Measurements from ENCODE around the gene PAQR5. TPM values are rescaled to one million over a fixed set of nuclear protein-coding genes. Genes with fewer than 3 reads are reported as not detected.

PAQR5 gene
- total and polyA plus RNA-seq, 4 donors, result 0.19 to 1.1 (median 0.53) TPM

- H3K4me1 ChIP-seq (ENCODE audit: control insufficient read depth in 4 of 4, insufficient read depth in 4 of 4, low read length in 3 of 4), result no peaks in the 10 kb centered on the region
- H3K9ac ChIP-seq (ENCODE audit: low read depth in 1 of 2, low read length in 2 of 2), result no peak overlapping the region
- no peak for DNase-seq (ENCODE audit: low spot score)
- no peak overlapping the region for H3K4me3 ChIP-seq (ENCODE audit: low read depth in 1 of 3, low read length in 3 of 3)
- 77% methylated on average over 6 of the region's 6 CpGs for WGBS
- no peaks in the 10 kb centered on the region for H3K36me3 ChIP-seq (ENCODE audit: control insufficient read depth in 4 of 4, insufficient read depth in 3 of 4, low read depth in 1 of 4, low read length in 3 of 4)
- no peaks in the 10 kb centered on the region for H3K9me3 ChIP-seq (ENCODE audit: control insufficient read depth in 4 of 4, low read length in 3 of 4)
- H3K27me3 ChIP-seq (ENCODE audit: control insufficient read depth in 4 of 4, insufficient read depth in 4 of 4, low read length in 3 of 4), result no peaks in the 10 kb centered on the region
- no peak overlapping the region for H3K27ac ChIP-seq (ENCODE audit: low read depth in 1 of 2, low read length in 2 of 2)
- TF ChIP-seq NR2F2 (IDR thresholded peaks at IDR 0.05) (no peak), RXRA (IDR thresholded peaks at IDR 0.05) (no peak), CTCF (IDR thresholded peaks at IDR 0.05; ENCODE audit: low read depth, low read length, missing input control) (no peak), FOXA1 (IDR thresholded peaks at IDR 0.05) (no peak)
- TF ChIP-seq, protein P1, sequence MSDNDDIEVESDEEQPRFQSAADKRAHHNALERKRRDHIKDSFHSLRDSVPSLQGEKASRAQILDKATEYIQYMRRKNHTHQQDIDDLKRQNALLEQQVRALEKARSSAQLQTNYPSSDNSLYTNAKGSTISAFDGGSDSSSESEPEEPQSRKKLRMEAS (IDR thresholded peaks at IDR 0.05), result no peak
- TF ChIP-seq, protein P2, sequence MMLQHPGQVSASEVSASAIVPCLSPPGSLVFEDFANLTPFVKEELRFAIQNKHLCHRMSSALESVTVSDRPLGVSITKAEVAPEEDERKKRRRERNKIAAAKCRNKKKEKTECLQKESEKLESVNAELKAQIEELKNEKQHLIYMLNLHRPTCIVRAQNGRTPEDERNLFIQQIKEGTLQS (IDR thresholded peaks at IDR 0.05), result no peak
Observed at GRCh38 chr15:69314131-69314530, 15.4 kb downstream of the PAQR5 start.

- Histone ChIP-seq H3K9me3 (ENCODE audit: control insufficient read depth in 4 of 4, low read length in 3 of 4) (no peaks in the 10 kb centered on the region), H3K9ac (ENCODE audit: low read depth in 1 of 2, low read length in 2 of 2) (no peak overlapping the region), H3K27ac (ENCODE audit: low read depth in 1 of 2, low read length in 2 of 2) (no peak overlapping the region), H3K36me3 (ENCODE audit: control insufficient read depth in 4 of 4, insufficient read depth in 3 of 4, low read depth in 1 of 4, low read length in 3 of 4) (no peaks in the 10 kb centered on the region), H3K4me1 (ENCODE audit: control insufficient read depth in 4 of 4, insufficient read depth in 4 of 4, low read length in 3 of 4) (no peaks in the 10 kb centered on the region), H3K4me3 (ENCODE audit: low read depth in 1 of 3, low read length in 3 of 3) (no peak overlapping the region), H3K27me3 (ENCODE audit: control insufficient read depth in 4 of 4, insufficient read depth in 4 of 4, low read length in 3 of 4) (no peaks in the 10 kb centered on the region)
- no peak for DNase-seq (ENCODE audit: low spot score)
- no peak for TF ChIP-seq ZBTB33 (IDR thresholded peaks at IDR 0.05)
- no peak for TF ChIP-seq SP1 (IDR thresholded peaks at IDR 0.05)
- no peak for TF ChIP-seq RXRA (IDR thresholded peaks at IDR 0.05)
- no peak for TF ChIP-seq TAF1 (conservative IDR thresholded peaks at IDR 0.05)
- no peak for TF ChIP-seq CTCF (IDR thresholded peaks at IDR 0.05; ENCODE audit: low read depth, low read length, missing input control)
- no peak for TF ChIP-seq GABPA (IDR thresholded peaks at IDR 0.05 in 1 of 2, conservative IDR thresholded peaks at IDR 0.05 in 1 of 2)
- no peak for TF ChIP-seq HNF4G (IDR thresholded peaks at IDR 0.05)
- TF ChIP-seq, protein P1 (IDR thresholded peaks at IDR 0.05), result no peak
- TF ChIP-seq, protein P3, sequence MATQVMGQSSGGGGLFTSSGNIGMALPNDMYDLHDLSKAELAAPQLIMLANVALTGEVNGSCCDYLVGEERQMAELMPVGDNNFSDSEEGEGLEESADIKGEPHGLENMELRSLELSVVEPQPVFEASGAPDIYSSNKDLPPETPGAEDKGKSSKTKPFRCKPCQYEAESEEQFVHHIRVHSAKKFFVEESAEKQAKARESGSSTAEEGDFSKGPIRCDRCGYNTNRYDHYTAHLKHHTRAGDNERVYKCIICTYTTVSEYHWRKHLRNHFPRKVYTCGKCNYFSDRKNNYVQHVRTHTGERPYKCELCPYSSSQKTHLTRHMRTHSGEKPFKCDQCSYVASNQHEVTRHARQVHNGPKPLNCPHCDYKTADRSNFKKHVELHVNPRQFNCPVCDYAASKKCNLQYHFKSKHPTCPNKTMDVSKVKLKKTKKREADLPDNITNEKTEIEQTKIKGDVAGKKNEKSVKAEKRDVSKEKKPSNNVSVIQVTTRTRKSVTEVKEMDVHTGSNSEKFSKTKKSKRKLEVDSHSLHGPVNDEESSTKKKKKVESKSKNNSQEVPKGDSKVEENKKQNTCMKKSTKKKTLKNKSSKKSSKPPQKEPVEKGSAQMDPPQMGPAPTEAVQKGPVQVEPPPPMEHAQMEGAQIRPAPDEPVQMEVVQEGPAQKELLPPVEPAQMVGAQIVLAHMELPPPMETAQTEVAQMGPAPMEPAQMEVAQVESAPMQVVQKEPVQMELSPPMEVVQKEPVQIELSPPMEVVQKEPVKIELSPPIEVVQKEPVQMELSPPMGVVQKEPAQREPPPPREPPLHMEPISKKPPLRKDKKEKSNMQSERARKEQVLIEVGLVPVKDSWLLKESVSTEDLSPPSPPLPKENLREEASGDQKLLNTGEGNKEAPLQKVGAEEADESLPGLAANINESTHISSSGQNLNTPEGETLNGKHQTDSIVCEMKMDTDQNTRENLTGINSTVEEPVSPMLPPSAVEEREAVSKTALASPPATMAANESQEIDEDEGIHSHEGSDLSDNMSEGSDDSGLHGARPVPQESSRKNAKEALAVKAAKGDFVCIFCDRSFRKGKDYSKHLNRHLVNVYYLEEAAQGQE (IDR thresholded peaks at IDR 0.05), result no peak
- TF ChIP-seq FOXA1 (IDR thresholded peaks at IDR 0.05), result no peak
- TF ChIP-seq RAD21 (IDR thresholded peaks at IDR 0.05), result no peak
- no peak for TF ChIP-seq JUND (IDR thresholded peaks at IDR 0.05)
- TF ChIP-seq NR2F2 (IDR thresholded peaks at IDR 0.05), result no peak
- no peak for TF ChIP-seq YY1 (IDR thresholded peaks at IDR 0.05)
- no peak for TF ChIP-seq HNF4A (conservative IDR thresholded peaks at IDR 0.05)
- 87% methylated on average over 8 of the region's 8 CpGs for WGBS
Observed at GRCh38 chr15:69314736-69315135, 16.0 kb downstream of the PAQR5 start.

All from liver (tissue), 9 donors.